A673 (cell line): ENCODE results near the gene GNRH2. TPM values are rescaled to one million over a fixed set of nuclear protein-coding genes. Genes with fewer than 3 reads are reported as not detected.

Experiments
- BruUV-seq: library from RNA; stranded (reverse); fragments of 400-500 nt; replicated peaks from 2 replicates; lab custom pipeline; 2021; lab: Mats Ljungman, UMichigan
- CTCF ChIA-PET: fragments of 300-600 bp; sonication (Branson Sonifier 250); formaldehyde crosslinking; loops from one replicate; lab custom pipeline; 2022; ENCODE audit warnings: antibody characterized with exemption; lab: Charles Lee
- POLR2A ChIA-PET: fragments of 300-600 bp; sonication (Branson Sonifier 250); formaldehyde crosslinking; loops from one replicate; lab custom pipeline; 2022; ENCODE audit warnings: antibody characterized with exemption; ENCODE audit not compliant: low non-redundant PET; lab: Charles Lee
- DNase-seq: peaks from one replicate; pipeline ENCODE4 v3.0.0-alpha.2; 2015; ENCODE audit warnings: low spot score
- H3K27ac ChIP-seq: fragments of 200-600 bp; sonication (generic); 2 replicates; pipeline ENCODE4 v1.5.1; 2016; ENCODE audit warnings: mixed run types, low read depth, mild to moderate bottlenecking, mixed read lengths, antibody characterized with exemption, low read length; ENCODE audit not compliant: poor library complexity, severe bottlenecking
- H3K27me3 ChIP-seq: fragments of 200-600 bp; sonication (generic); replicated peaks from 2 replicates; pipeline ENCODE4 v1.6.1; 2017; ENCODE audit warnings: mixed run types, low read depth, mild to moderate bottlenecking, mixed read lengths, antibody characterized with exemption, low read length; ENCODE audit not compliant: insufficient read depth, poor library complexity
- H3K36me3 ChIP-seq: fragments of 200-600 bp; sonication (generic); 2 replicates; pipeline ENCODE4 v1.6.1; 2016; ENCODE audit warnings: mixed run types, mild to moderate bottlenecking, mixed read lengths, antibody characterized with exemption, low read length; ENCODE audit not compliant: insufficient read depth, poor library complexity, severe bottlenecking
- H3K4me1 ChIP-seq: fragments of 200-600 bp; sonication (generic); 2 replicates; pipeline ENCODE4 v1.6.1; 2017; ENCODE audit warnings: mixed run types, mild to moderate bottlenecking, mixed read lengths, antibody characterized with exemption, low read length; ENCODE audit not compliant: insufficient read depth, poor library complexity, severe bottlenecking
- H3K4me3 ChIP-seq: fragments of 200-600 bp; sonication (generic); 2 replicates; pipeline ENCODE4 v1.5.1; 2016; ENCODE audit warnings: low read depth, mixed run types, mild to moderate bottlenecking, mixed read lengths, low read length; ENCODE audit not compliant: poor library complexity, severe bottlenecking
- H3K9me3 ChIP-seq: fragments of 200-600 bp; sonication (generic); 2 replicates; pipeline ENCODE4 v1.6.1; 2016; ENCODE audit warnings: mixed run types, low read depth, mild to moderate bottlenecking, mixed read lengths, antibody characterized with exemption, low read length; ENCODE audit not compliant: poor library complexity, severe bottlenecking
- CTCF ChIP-seq: fragments of 300-800, 200-600 bp; sonication (generic); conservative IDR thresholded peaks from 2 replicates; pipeline ENCODE4 v1.5.1; 2017; ENCODE audit warnings: low read depth, mild to moderate bottlenecking, antibody characterized with exemption, low read length, moderate library complexity, mixed read lengths
- EZH2 ChIP-seq: fragments of 200-600 bp; sonication (generic); IDR thresholded peaks from 2 replicates; pipeline ENCODE4 v1.6.1; 2017; ENCODE audit warnings: borderline replicate concordance, low read depth, mild to moderate bottlenecking, mixed read lengths, antibody characterized with exemption, low read length; ENCODE audit not compliant: poor library complexity, severe bottlenecking
- intact Hi-C: fragments of 100-400 bp; cut with micrococcal nuclease; formaldehyde crosslinking; loops from one replicate; pipeline ENCODE4 v1.10.0; 2022; ENCODE audit not compliant: unreplicated experiment
- total RNA-seq: library from RNA; stranded (reverse); gene quantifications from 2 replicates; pipeline ENCODE4 v1.2.3, GENCODE V29; 2021

Gene GNRH2
- total RNA-seq, 1 experiment from 2014 or later: 1.5 TPM

GRCh38 chr20:3093861-3094361, 50.5 kb downstream of the GNRH2 start:
- H3K36me3 ChIP-seq: no peaks in the 10 kb centered on the region
- intact Hi-C loops: no loop called here
- peaks cover 4% of the 10 kb centered on the region for H3K4me1 ChIP-seq
- ChIA-PET POLR2A (no interaction called here), CTCF (no interaction called here)
- no peaks in the 10 kb centered on the region for H3K27me3 ChIP-seq
- no peak overlapping the region for H3K4me3 ChIP-seq
- H3K9me3 ChIP-seq: no peaks in the 10 kb centered on the region
- no peak for TF ChIP-seq CTCF
- TF ChIP-seq EZH2: no peak
- no TSS peak for BruUV-seq
- DNase-seq: no peak
- no peak overlapping the region for H3K27ac ChIP-seq

GRCh38 chr20:3094848-3095629, 51.6 kb downstream of the GNRH2 start:
- Histone ChIP-seq H3K27me3 (no peaks in the 10 kb centered on the region), H3K9me3 (no peaks in the 10 kb centered on the region), H3K36me3 (no peaks in the 10 kb centered on the region), H3K27ac (no peak overlapping the region), H3K4me3 (no peak overlapping the region), H3K4me1 (peaks cover 4% of the 10 kb centered on the region)
- POLR2A ChIA-PET: no interaction called here
- TF ChIP-seq CTCF: no peak
- no peak for TF ChIP-seq EZH2
- intact Hi-C loops: no loop called here
- no peak for DNase-seq
- CTCF ChIA-PET: no interaction called here
- BruUV-seq: no TSS peak

Other genes with a start within 250 kb of the GNRH2 start
- gene CPXM1, start 243.0 kb upstream of the GNRH2 start, total RNA-seq: 3.8 and 7.6 TPM in 2 replicates
- gene C20orf141, start 228.6 kb upstream of the GNRH2 start, total RNA-seq: not detected in 2 replicates
- gene TMEM239, start 227.3 kb upstream of the GNRH2 start, total RNA-seq: not detected in 2 replicates
- gene PCED1A, start 203.0 kb upstream of the GNRH2 start, total RNA-seq: 32.8 and 42.0 TPM in 2 replicates
- 37.8 and 39.1 TPM in 2 replicates for gene VPS16, start 202.9 kb upstream of the GNRH2 start, total RNA-seq
- 56.9 and 65.6 TPM in 2 replicates for gene PTPRA, start 170.1 kb upstream of the GNRH2 start, total RNA-seq
- gene MRPS26, start 2.4 kb downstream of the GNRH2 start, total RNA-seq: 73.4 and 77.7 TPM in 2 replicates
- gene OXT, start 28.0 kb downstream of the GNRH2 start, total RNA-seq: not detected in 2 replicates
- not detected in 2 replicates for gene AVP, start 41.1 kb downstream of the GNRH2 start, total RNA-seq
- 17.6 and 20.4 TPM in 2 replicates for gene FASTKD5, start 116.2 kb downstream of the GNRH2 start, total RNA-seq
- 6.1 and 7.9 TPM in 2 replicates for gene UBOX5, start 116.2 kb downstream of the GNRH2 start, total RNA-seq
- 6.1 and 7.5 TPM in 2 replicates for gene LZTS3, start 129.9 kb downstream of the GNRH2 start, total RNA-seq
- gene DDRGK1, start 161.1 kb downstream of the GNRH2 start, total RNA-seq: 60.2 and 72.0 TPM in 2 replicates
- 79.9 and 81.3 TPM in 2 replicates for gene ITPA, start 165.9 kb downstream of the GNRH2 start, total RNA-seq
- 1.1 and 1.5 TPM in 2 replicates for gene SLC4A11, start 195.6 kb downstream of the GNRH2 start, total RNA-seq